A549 treated with AZD9567 at 1 μM for 4 hours (cell line): ENCODE results near the gene RFLNA. TPM values are rescaled to one million over a fixed set of nuclear protein-coding genes. Genes with fewer than 3 reads are reported as not detected.

ENCODE experiments used
- total RNA-seq: library from RNA; stranded (reverse); fragments of 200-300 nt; extraction: Qiagen RNA extraction; gene quantifications from 5 replicates; pipeline ENCODE4 v1.2.3, GENCODE V29; 2022; ENCODE audit not compliant: insufficient read depth

Gene RFLNA, protein sequence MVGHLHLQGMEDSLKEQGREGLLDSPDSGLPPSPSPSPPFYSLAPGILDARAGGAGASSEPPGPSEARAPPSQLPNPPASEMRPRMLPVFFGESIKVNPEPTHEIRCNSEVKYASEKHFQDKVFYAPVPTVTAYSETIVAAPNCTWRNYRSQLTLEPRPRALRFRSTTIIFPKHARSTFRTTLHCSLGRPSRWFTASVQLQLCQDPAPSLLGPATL
- total RNA-seq, result 0.05 to 0.09 TPM in 2 of 5 replicates, not detected in the others

DNA sequence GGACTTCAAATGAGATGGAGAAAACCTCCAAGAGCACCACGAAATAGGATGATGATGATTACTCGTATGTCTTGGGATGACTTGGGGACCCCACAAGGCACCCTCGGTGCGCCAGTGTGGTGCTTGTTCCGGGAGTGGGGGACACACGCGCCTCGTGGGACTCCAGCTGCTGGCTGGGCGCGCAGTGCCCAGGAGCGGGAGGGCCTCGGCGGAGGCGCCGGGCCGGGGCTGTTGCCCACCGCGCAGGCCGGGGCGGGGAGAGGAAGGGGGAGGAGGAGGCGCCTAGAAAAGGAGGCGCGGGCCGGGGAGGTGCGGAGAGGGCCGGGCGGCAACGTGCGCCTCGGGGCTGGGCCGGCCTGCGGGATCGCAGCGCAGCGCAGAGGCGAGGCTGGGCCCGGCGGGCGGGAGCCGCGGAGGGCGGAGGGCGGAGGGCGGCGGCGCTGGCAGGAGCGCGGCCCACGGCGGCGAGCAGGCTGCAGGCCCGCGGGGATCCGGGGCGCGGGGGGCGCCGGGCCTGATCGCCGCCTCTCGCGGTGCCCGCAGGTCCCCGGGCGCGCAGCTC, at the start of gene RFLNA:
Gene RFLNA (plus strand): TSS at position 314 of the 562 bp plus-strand sequence. CDS start 337 bp downstream, outside the sequence.

